GM23338 (cell line): ENCODE measurements around the gene RNF5. TPM values are rescaled to one million over a fixed set of nuclear protein-coding genes. Genes with fewer than 3 reads are reported as not detected.

Source experiments
- ATAC-seq: fragments of 200-7000 bp; cut with Tn5 transposase; 3 replicates; pipeline ENCODE4 v1.9.1; 2020
- DNase-seq: peaks from one replicate; pipeline ENCODE4 v3.0.0-alpha.2; 2015; ENCODE audit warnings: low spot score
- H2AFZ ChIP-seq: fragments of 200-600 bp; sonication (generic); 2 replicates; pipeline ENCODE4 v1.8.0; 2016; ENCODE audit warnings: antibody characterized with exemption, mild to moderate bottlenecking, moderate library complexity
- H3F3A ChIP-seq: fragments of 200-600 bp; sonication (generic); replicated peaks from 2 replicates; pipeline ENCODE4 v1.8.0; 2017; ENCODE audit warnings: antibody characterized with exemption, mixed run types, low read depth
- H3K27ac ChIP-seq: fragments of 200-600 bp; sonication (generic); 2 replicates; pipeline ENCODE4 v1.6.1; 2016; ENCODE audit warnings: low read depth
- H3K27me3 ChIP-seq: fragments of 200-600 bp; sonication (generic); 2 replicates; pipeline ENCODE4 v1.8.0; 2016; ENCODE audit warnings: mild to moderate bottlenecking, mixed run types, moderate library complexity; ENCODE audit not compliant: insufficient read depth
- H3K36me3 ChIP-seq: fragments of 200-600 bp; sonication (generic); 2 replicates; pipeline ENCODE4 v1.8.0; 2016; ENCODE audit warnings: mild to moderate bottlenecking; ENCODE audit not compliant: insufficient read depth
- H3K4me1 ChIP-seq: fragments of 200-600 bp; sonication (generic); 2 replicates; pipeline ENCODE4 v1.8.0; 2016; ENCODE audit warnings: mild to moderate bottlenecking, moderate library complexity; ENCODE audit not compliant: insufficient read depth
- H3K4me2 ChIP-seq: fragments of 200-600 bp; sonication (generic); 2 replicates; pipeline ENCODE4 v1.7.1; 2017; ENCODE audit warnings: mixed run types
- H3K4me3 ChIP-seq: fragments of 200-600 bp; sonication (generic); 2 replicates; pipeline ENCODE4 v1.6.1; 2016; ENCODE audit warnings: mixed run types
- H3K79me2 ChIP-seq: fragments of 200-600 bp; sonication (generic); replicated peaks from 2 replicates; pipeline ENCODE4 v1.8.0; 2017; ENCODE audit warnings: mild to moderate bottlenecking; ENCODE audit not compliant: insufficient read depth
- H3K9me2 ChIP-seq: fragments of 200-600 bp; sonication (generic); 2 replicates; pipeline ENCODE4 v1.8.0; 2017; ENCODE audit not compliant: insufficient read depth
- H4K20me1 ChIP-seq: fragments of 200-600 bp; sonication (generic); replicated peaks from 2 replicates; pipeline ENCODE4 v1.8.0; 2017; ENCODE audit warnings: mild to moderate bottlenecking; ENCODE audit not compliant: insufficient read depth
- H3K27ac Mint-ChIP-seq: 2 replicates; pipeline ENCODE4 v1.8.0; 2020; ENCODE audit warnings: inconsistent platforms, mild to moderate bottlenecking, moderate library complexity, mixed read lengths
- H3K27me3 Mint-ChIP-seq: 3 replicates; pipeline ENCODE4 v1.8.0; 2022; ENCODE audit warnings: low read depth, mild to moderate bottlenecking, moderate library complexity, mixed read lengths, inconsistent platforms; ENCODE audit not compliant: insufficient read depth, poor library complexity
- H3K36me3 Mint-ChIP-seq: 3 replicates; pipeline ENCODE4 v1.8.0; 2021; ENCODE audit warnings: low read depth, mild to moderate bottlenecking, inconsistent platforms, moderate library complexity, mixed read lengths
- H3K4me1 Mint-ChIP-seq: 3 replicates; pipeline ENCODE4 v1.8.0; 2020; ENCODE audit warnings: mild to moderate bottlenecking, inconsistent platforms, mixed read lengths
- H3K4me3 Mint-ChIP-seq: 3 replicates; pipeline ENCODE4 v1.8.0; 2021; ENCODE audit warnings: moderate library complexity, mild to moderate bottlenecking, inconsistent platforms, mixed read lengths
- H3K9me3 Mint-ChIP-seq: 3 replicates; pipeline ENCODE4 v1.8.0; 2020; ENCODE audit warnings: moderate library complexity, mild to moderate bottlenecking, inconsistent platforms, mixed read lengths
- CREB1 ChIP-seq: fragments of 250-450 bp; sonication (Bioruptor Pico); IDR thresholded peaks from 2 replicates; pipeline ENCODE4 v1.5.0; 2020; ENCODE audit warnings: low read depth, mild to moderate bottlenecking, moderate library complexity
- ETS1 ChIP-seq: IDR thresholded peaks from 2 replicates; pipeline ENCODE4 v1.6.1; 2016; ENCODE audit warnings: antibody characterized with exemption
- EZH2phosphoT487 ChIP-seq: fragments of 200-600 bp; sonication (generic); IDR thresholded peaks from one replicate; pipeline ENCODE4 v1.8.1; 2018; ENCODE audit warnings: antibody characterized with exemption; ENCODE audit not compliant: unreplicated experiment
- JUNB ChIP-seq: IDR thresholded peaks from one replicate; pipeline ENCODE4 v1.6.1; 2016; ENCODE audit warnings: antibody characterized with exemption; ENCODE audit not compliant: unreplicated experiment
- POLR2AphosphoS5 ChIP-seq: IDR thresholded peaks from 2 replicates; pipeline ENCODE4 v1.6.1; 2016; ENCODE audit warnings: antibody characterized with exemption, low read depth
- ZNF114 ChIP-seq: fragments of 250-450 bp; sonication (Bioruptor Pico); IDR thresholded peaks from 2 replicates; pipeline ENCODE4 v1.5.0; 2020; ENCODE audit warnings: mild to moderate bottlenecking, moderate library complexity
- ZNF331 ChIP-seq: fragments of 250-450 bp; sonication (Bioruptor Pico); IDR thresholded peaks from 2 replicates; pipeline ENCODE4 v1.5.0; 2020; ENCODE audit warnings: low read depth, mild to moderate bottlenecking, moderate library complexity
- long read RNA-seq: library from polyadenylated mRNA; unstranded; transcript quantifications from one replicate; pipeline ENCODE4 v2.0.0, GENCODE V29; 2020; ENCODE audit not compliant: unreplicated experiment
- polyA plus RNA-seq: library from polyadenylated mRNA; unstranded; fragments of >200 nt; fragmentation: Nextera tagmentation; extraction: Ambion mirVana; gene quantifications from 2 replicates; pipeline ENCODE4 v1.2.1, GENCODE V29; 2016
- total RNA-seq: library from RNA; depleted of rRNA; stranded (reverse); fragments of >200 nt; shearing (Covaris generic); gene quantifications from 2 replicates; pipeline ENCODE4 v1.2.3, GENCODE V29; 2014; rRNA removed
- TF ChIP-seq, protein P1 (sequence below): IDR thresholded peaks from one replicate; pipeline ENCODE4 v1.6.1; 2018; ENCODE audit warnings: antibody characterized with exemption; ENCODE audit not compliant: unreplicated experiment
- TF ChIP-seq, protein P2 (sequence below), 2 experiments: fragments of 200-600 bp in 1 of 2; sonication (generic) in 1 of 2; conservative IDR thresholded peaks; 2 replicates each; pipeline versions ENCODE4 v1.5.1 to v1.6.1; 2016 to 2017; ENCODE audit warnings: antibody characterized with exemption in 2 of 2, low read depth in 2 of 2, mild to moderate bottlenecking in 2 of 2, moderate library complexity in 1 of 2

RNF5 gene, protein sequence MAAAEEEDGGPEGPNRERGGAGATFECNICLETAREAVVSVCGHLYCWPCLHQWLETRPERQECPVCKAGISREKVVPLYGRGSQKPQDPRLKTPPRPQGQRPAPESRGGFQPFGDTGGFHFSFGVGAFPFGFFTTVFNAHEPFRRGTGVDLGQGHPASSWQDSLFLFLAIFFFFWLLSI
- total RNA-seq: 119 and 127 TPM in 2 replicates
- 164 and 173 TPM in 2 replicates for polyA plus RNA-seq
- long read RNA-seq, partial matches to known transcripts: 3 of 3 reads
- long read RNA-seq, other reads (novel, unspliced or antisense): 0 of 3 reads

DNA sequence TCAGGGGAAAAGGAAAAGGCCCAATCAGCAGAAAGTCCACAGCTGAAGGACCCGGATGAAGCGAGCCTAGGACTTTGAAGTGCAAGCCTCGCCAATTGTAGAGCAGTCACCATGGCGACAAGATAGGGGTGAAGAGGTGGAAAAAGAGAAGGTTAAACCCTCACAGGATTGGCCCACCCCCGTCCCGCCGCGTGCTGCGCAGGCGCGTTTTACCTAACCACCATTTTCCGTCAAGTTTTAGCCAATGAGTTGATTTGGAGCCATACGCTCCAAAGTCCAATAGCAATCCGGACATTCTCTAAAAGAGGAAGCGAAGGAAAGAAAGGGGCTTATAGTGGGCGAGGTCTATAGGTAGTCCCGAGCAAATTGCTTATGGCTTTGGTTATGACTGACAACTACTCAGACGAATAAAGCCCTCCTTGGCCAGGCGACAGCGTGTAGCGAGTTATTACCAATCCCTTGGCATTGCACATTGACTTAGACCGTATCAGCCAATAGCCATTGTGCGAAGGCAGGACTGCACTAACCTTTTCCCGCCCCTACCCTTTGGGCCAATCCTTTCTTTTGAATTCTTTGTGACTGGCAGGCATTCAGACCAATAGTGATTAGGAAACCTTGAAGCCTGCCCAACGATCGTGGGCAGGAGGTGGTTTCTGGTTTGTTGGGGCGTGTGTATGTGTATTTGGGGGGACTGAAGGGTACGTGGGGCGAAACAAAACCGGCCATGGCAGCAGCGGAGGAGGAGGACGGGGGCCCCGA is at the start of gene RNF5:
TSS of gene RNF5 (plus strand) at position 618 of the 759 bp plus-strand sequence. CDS start at position 725, 107 bp downstream.
- Mint-ChIP-seq H3K27ac (peak within 1 kb of the TSS; percentile 91), H3K4me3 (peak within 1 kb of the TSS; percentile 79), H3K9me3 (no peaks in the 10 kb centered on the region), H3K36me3 (peaks cover 41% of the 10 kb centered on the region), H3K27me3 (peaks cover 23% of the 10 kb centered on the region), H3K4me1 (peaks cover 48% of the 10 kb centered on the region)
- 0 out of 2 replicates have a peak, but pooled peaks cover 7% of the 10 kb centered on the region for H3F3A ChIP-seq
- H3K4me2 ChIP-seq: peak within 1 kb of the TSS; percentile 85
- TF ChIP-seq EZH2phosphoT487 (no peak), POLR2AphosphoS5 (no peak), JUNB (no peak), ZNF331 (CRISPR knock-in tag) (no peak), ETS1 (no peak), CREB1 (peak; percentile 80), ZNF114 (CRISPR knock-in tag) (no peak)
- TF ChIP-seq, protein P1, sequence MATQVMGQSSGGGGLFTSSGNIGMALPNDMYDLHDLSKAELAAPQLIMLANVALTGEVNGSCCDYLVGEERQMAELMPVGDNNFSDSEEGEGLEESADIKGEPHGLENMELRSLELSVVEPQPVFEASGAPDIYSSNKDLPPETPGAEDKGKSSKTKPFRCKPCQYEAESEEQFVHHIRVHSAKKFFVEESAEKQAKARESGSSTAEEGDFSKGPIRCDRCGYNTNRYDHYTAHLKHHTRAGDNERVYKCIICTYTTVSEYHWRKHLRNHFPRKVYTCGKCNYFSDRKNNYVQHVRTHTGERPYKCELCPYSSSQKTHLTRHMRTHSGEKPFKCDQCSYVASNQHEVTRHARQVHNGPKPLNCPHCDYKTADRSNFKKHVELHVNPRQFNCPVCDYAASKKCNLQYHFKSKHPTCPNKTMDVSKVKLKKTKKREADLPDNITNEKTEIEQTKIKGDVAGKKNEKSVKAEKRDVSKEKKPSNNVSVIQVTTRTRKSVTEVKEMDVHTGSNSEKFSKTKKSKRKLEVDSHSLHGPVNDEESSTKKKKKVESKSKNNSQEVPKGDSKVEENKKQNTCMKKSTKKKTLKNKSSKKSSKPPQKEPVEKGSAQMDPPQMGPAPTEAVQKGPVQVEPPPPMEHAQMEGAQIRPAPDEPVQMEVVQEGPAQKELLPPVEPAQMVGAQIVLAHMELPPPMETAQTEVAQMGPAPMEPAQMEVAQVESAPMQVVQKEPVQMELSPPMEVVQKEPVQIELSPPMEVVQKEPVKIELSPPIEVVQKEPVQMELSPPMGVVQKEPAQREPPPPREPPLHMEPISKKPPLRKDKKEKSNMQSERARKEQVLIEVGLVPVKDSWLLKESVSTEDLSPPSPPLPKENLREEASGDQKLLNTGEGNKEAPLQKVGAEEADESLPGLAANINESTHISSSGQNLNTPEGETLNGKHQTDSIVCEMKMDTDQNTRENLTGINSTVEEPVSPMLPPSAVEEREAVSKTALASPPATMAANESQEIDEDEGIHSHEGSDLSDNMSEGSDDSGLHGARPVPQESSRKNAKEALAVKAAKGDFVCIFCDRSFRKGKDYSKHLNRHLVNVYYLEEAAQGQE: no peak
- TF ChIP-seq, protein P2, sequence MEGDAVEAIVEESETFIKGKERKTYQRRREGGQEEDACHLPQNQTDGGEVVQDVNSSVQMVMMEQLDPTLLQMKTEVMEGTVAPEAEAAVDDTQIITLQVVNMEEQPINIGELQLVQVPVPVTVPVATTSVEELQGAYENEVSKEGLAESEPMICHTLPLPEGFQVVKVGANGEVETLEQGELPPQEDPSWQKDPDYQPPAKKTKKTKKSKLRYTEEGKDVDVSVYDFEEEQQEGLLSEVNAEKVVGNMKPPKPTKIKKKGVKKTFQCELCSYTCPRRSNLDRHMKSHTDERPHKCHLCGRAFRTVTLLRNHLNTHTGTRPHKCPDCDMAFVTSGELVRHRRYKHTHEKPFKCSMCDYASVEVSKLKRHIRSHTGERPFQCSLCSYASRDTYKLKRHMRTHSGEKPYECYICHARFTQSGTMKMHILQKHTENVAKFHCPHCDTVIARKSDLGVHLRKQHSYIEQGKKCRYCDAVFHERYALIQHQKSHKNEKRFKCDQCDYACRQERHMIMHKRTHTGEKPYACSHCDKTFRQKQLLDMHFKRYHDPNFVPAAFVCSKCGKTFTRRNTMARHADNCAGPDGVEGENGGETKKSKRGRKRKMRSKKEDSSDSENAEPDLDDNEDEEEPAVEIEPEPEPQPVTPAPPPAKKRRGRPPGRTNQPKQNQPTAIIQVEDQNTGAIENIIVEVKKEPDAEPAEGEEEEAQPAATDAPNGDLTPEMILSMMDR (conservative IDR thresholded peaks at IDR 0.05; ENCODE audit: low read depth in 2 of 2): no peak
- H3K4me1 ChIP-seq: peaks cover 22% of the 10 kb centered on the region
- peaks cover 4% of the 10 kb centered on the region; the same call in 1 of the 2 replicates for H4K20me1 ChIP-seq
- no peak within 1 kb of the TSS; the same call in 1 of the 2 replicates for H2AFZ ChIP-seq
- no peaks in the 10 kb centered on the region for H3K9me2 ChIP-seq
- DNase-seq (peak; percentile 100), ATAC-seq (peak; percentile 73)
- H3K36me3 ChIP-seq: peaks cover 2% of the 10 kb centered on the region; the same call in 1 of the 2 replicates
- peak within 1 kb of the TSS; percentile 93 for H3K27ac ChIP-seq
- H3K79me2 ChIP-seq: peaks cover 41% of the 10 kb centered on the region
- no peaks in the 10 kb centered on the region for H3K27me3 ChIP-seq
- H3K4me3 ChIP-seq: peak within 1 kb of the TSS; percentile 79
